Ovary (tissue), 3 donors: ENCODE results near the gene IFI27L1.

ENCODE experiments used
- POLR2A ChIP-seq: fragments of 450-650 bp; IDR thresholded peaks from one replicate; pipeline ENCODE4 v1.6.1; 2017; ENCODE audit warnings: antibody characterized with exemption, mild to moderate bottlenecking, moderate library complexity
- TF ChIP-seq, protein P1 (sequence below), 3 donors: fragments of 450-650 bp in 2 of 3; fragments of 200-600 bp in 1 of 3; IDR thresholded peaks; one replicate each; pipeline versions ENCODE4 v1.5.1 to v1.8.0; 2016 to 2022; ENCODE audit warnings: antibody characterized with exemption in 3 of 3, mild to moderate bottlenecking in 1 of 3
- donor health status: DM: no; HTN: no; CAD: no.

DNA sequence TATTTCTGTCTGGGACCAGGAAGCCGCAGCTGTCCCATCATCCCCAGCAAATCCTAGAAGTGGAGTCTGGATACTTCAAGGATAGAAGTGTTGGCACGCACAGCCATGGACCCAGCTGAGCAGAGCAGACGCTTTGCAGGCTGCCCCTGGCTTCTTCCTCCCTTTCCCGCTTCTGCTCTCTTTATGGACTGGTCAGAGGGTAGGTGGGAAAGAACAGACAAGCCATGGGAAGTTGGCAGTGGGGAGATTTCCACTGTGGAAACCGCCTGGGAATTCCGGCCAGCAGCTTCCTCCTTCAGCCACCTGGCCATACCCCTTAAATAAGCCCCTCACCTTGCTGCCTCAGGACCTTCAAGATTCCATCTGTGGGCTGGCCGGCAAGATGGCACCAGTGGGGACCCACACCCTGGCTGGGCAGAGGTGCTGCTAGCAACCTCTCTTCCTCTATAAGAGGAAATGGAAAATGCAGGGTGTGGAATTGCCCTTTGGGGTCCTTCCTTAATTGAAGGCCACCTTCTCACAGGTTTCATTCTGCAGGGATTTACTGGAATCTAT is 34.3 kb upstream of the IFI27L1 start:
- TF ChIP-seq, protein P1, sequence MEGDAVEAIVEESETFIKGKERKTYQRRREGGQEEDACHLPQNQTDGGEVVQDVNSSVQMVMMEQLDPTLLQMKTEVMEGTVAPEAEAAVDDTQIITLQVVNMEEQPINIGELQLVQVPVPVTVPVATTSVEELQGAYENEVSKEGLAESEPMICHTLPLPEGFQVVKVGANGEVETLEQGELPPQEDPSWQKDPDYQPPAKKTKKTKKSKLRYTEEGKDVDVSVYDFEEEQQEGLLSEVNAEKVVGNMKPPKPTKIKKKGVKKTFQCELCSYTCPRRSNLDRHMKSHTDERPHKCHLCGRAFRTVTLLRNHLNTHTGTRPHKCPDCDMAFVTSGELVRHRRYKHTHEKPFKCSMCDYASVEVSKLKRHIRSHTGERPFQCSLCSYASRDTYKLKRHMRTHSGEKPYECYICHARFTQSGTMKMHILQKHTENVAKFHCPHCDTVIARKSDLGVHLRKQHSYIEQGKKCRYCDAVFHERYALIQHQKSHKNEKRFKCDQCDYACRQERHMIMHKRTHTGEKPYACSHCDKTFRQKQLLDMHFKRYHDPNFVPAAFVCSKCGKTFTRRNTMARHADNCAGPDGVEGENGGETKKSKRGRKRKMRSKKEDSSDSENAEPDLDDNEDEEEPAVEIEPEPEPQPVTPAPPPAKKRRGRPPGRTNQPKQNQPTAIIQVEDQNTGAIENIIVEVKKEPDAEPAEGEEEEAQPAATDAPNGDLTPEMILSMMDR (IDR thresholded peaks at IDR 0.05): no peak
- no peak for TF ChIP-seq POLR2A
